ENCODE measurements around the gene PLEKHF1.

PLEKHF1 gene

DNA sequence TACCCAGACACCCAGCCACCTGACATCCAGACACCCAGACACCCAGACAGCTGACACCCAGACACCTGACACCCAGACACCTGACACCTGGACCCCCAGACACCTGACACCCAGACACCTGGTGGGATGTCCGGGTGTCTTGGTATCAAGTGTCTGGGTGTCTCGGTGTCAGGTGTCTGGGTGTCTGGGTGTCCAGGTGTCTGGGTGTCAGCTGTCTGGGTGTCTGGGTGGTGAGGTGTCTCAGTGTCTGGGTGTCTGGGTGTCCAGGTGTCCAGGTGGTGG, 31.2 kb downstream of the PLEKHF1 start:
- CTCF ChIA-PET: no interaction called here
- TF ChIP-seq, protein P1, sequence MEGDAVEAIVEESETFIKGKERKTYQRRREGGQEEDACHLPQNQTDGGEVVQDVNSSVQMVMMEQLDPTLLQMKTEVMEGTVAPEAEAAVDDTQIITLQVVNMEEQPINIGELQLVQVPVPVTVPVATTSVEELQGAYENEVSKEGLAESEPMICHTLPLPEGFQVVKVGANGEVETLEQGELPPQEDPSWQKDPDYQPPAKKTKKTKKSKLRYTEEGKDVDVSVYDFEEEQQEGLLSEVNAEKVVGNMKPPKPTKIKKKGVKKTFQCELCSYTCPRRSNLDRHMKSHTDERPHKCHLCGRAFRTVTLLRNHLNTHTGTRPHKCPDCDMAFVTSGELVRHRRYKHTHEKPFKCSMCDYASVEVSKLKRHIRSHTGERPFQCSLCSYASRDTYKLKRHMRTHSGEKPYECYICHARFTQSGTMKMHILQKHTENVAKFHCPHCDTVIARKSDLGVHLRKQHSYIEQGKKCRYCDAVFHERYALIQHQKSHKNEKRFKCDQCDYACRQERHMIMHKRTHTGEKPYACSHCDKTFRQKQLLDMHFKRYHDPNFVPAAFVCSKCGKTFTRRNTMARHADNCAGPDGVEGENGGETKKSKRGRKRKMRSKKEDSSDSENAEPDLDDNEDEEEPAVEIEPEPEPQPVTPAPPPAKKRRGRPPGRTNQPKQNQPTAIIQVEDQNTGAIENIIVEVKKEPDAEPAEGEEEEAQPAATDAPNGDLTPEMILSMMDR (IDR thresholded peaks at IDR 0.05; ENCODE audit: insufficient read depth, low read length, missing control alignments): no peak
- POLR2A ChIA-PET: no interaction called here
- DNase-seq (ENCODE audit: low read depth, low spot score): no peak
- H3K4me3 ChIP-seq (ENCODE audit: low read depth, low read length): no peak overlapping the region

GRCh38 chr19:29697523-29698261, 32.4 kb downstream of the PLEKHF1 start:
- no peak for DNase-seq (ENCODE audit: low read depth, low spot score)
- POLR2A ChIA-PET: no interaction called here
- H3K4me3 ChIP-seq (ENCODE audit: low read depth, low read length): no peak overlapping the region
- CTCF ChIA-PET: interaction anchor here (1.1 kb wide), 1 partner anchor 19 kb away, joined by 3 read pairs; no protein-coding TSS in a partner anchor
- TF ChIP-seq, protein P1 (IDR thresholded peaks at IDR 0.05; ENCODE audit: insufficient read depth, low read length, missing control alignments): no peak

DNA sequence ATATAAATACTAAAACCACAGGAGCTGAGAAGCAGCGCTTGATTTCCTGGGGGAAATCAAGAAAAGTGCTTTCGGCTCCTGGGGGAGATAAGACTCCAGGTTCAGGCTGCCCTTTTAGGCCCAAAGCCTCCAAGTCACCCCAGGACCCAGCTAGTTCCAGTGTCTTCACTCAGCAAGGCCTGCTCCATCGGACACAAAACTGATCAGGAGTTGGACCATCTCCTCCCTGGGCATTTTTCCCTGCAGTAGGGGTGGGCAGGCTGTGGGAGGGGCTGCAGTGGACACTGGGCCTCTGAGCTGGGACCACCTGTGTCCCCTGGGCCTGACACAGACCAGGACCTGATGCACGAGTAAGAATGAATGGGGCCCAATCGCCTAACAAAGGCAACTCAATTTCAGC, 34.6 kb downstream of the PLEKHF1 start:
- ChIA-PET CTCF (interaction anchor here (1.4 to 2.5 kb wide), 3 partner anchors 16 to 89 kb away, joined by 3 to 15 read pairs (median 7); partner anchors contain the start of gene C19orf12), POLR2A (no interaction called here)
- TF ChIP-seq, protein P1 (IDR thresholded peaks at IDR 0.05; ENCODE audit: insufficient read depth, low read length, missing control alignments): no peak
- DNase-seq (ENCODE audit: low read depth, low spot score): no peak
- no peak overlapping the region for H3K4me3 ChIP-seq (ENCODE audit: low read depth, low read length)

- DNase-seq (ENCODE audit: low read depth, low spot score): no peak
- no peak overlapping the region for H3K4me3 ChIP-seq (ENCODE audit: low read depth, low read length)
- POLR2A ChIA-PET: no interaction called here
- CTCF ChIA-PET: interaction anchor here (1.4 to 2.5 kb wide), 3 partner anchors 15 to 90 kb away, joined by 3 to 15 read pairs (median 7); partner anchors contain the start of gene C19orf12
- TF ChIP-seq, protein P1 (IDR thresholded peaks at IDR 0.05; ENCODE audit: insufficient read depth, low read length, missing control alignments): no peak
Measured at GRCh38 chr19:29700498-29700897, 35.2 kb downstream of the PLEKHF1 start.

DNA sequence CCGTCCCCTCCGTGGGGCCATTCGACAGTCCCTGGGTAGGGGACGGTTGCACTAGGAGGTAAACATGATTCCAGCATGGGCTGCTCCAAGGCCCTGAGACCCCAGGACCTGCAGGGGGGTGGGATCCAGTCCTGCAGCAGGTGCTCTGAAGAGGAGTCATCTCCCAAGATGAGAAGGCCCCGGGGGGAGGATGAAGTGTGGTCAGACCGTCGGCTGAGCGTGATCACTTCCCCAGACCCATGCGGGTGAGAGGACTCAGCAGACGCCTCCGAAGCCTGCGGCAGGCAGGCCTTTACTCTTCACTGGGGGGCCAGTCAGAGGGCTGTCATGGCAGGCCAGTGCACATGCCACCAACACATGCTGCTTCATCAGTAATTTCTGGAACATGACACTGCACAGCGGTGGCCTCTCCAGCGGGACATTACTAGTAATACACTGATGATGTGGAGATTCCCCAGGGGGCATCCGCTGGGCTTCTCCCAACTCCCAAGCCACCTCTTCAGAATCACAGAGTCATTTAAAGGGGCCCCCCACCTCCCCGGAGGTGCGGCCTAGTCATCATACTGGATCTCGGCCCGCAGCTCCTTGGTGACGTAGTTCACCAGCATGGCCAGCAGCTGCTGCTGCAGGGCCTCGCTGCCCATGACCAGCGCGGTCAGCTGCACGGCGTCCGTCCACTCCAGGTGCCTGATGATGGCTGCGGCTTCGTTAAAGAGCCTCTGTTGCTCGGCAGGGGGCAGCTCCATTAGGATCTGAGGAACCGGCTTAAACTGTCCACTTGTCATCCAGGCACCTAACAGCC, 37.1 kb downstream of the PLEKHF1 start:
- ChIA-PET CTCF (interaction anchor here (2.9 kb wide), 1 partner anchor 8 kb away, joined by 19 read pairs; no protein-coding TSS in a partner anchor), POLR2A (no interaction called here)
- no peak overlapping the region for H3K4me3 ChIP-seq (ENCODE audit: low read depth, low read length)
- DNase-seq (ENCODE audit: low read depth, low spot score): no peak
- TF ChIP-seq, protein P1 (IDR thresholded peaks at IDR 0.05; ENCODE audit: insufficient read depth, low read length, missing control alignments): no peak

GRCh38 chr19:29702963-29703320, 37.7 kb downstream of the PLEKHF1 start:
- H3K4me3 ChIP-seq (ENCODE audit: low read depth, low read length): no peak overlapping the region
- TF ChIP-seq, protein P1 (IDR thresholded peaks at IDR 0.05; ENCODE audit: insufficient read depth, low read length, missing control alignments): no peak
- ChIA-PET POLR2A (no interaction called here), CTCF (interaction anchor here (2.9 kb wide), 1 partner anchor 9 kb away, joined by 19 read pairs; no protein-coding TSS in a partner anchor)
- DNase-seq (ENCODE audit: low read depth, low spot score): no peak
